ENCODE measurements around the gene PCLO. TPM values are rescaled to one million over a fixed set of nuclear protein-coding genes. Genes with fewer than 3 reads are reported as not detected.
"Not testable (repeated sequence)": the region's sequence is repeated elsewhere in the genome, so short reads cannot be mapped to it uniquely, and the experiment has no call there.

Gene PCLO
- total RNA-seq, 1 donor, result 0.36 TPM

GRCh38 chr7:83105063-83105462 lies 57.6 kb downstream of the PCLO start:
- no peaks in the 10 kb centered on the region for H3K4me1 ChIP-seq (ENCODE audit: insufficient read depth, low read length)
- no peaks in the 10 kb centered on the region for H3K79me2 ChIP-seq (ENCODE audit: insufficient read depth, low read length)
- no peaks in the 10 kb centered on the region for H3K36me3 ChIP-seq (ENCODE audit: insufficient read depth, low read length)
- no peaks in the 10 kb centered on the region for H4K20me1 ChIP-seq (ENCODE audit: insufficient read depth, low read length)
- H3K4me3 ChIP-seq (ENCODE audit: insufficient read depth, low read length), result no peak overlapping the region
- H3K4me2 ChIP-seq (ENCODE audit: insufficient read depth, low read length), result no peak overlapping the region
- no peak for TF ChIP-seq CTCF (IDR thresholded peaks at IDR 0.05; ENCODE audit: extremely low read depth, low read depth, low read length)
- no peaks in the 10 kb centered on the region for H3K27me3 ChIP-seq (ENCODE audit: insufficient read depth, low read length)
- no peak overlapping the region for H3K27ac ChIP-seq (ENCODE audit: low read depth, low read length)
- DNase-seq (ENCODE audit: insufficient read length, low spot score, missing footprints), result no peak
- H2AFZ ChIP-seq (ENCODE audit: low read length), result no peak overlapping the region
- no peaks in the 10 kb centered on the region for H3K9me3 ChIP-seq (ENCODE audit: low read depth, low read length)

GRCh38 chr7:83101530-83101929 lies 61.2 kb downstream of the PCLO start:
- H3K36me3 ChIP-seq (ENCODE audit: insufficient read depth, low read length), result no peaks in the 10 kb centered on the region
- no peaks in the 10 kb centered on the region for H3K79me2 ChIP-seq (ENCODE audit: insufficient read depth, low read length)
- no peaks in the 10 kb centered on the region for H3K27me3 ChIP-seq (ENCODE audit: insufficient read depth, low read length)
- H4K20me1 ChIP-seq (ENCODE audit: insufficient read depth, low read length), result no peaks in the 10 kb centered on the region
- no peak overlapping the region for H3K4me2 ChIP-seq (ENCODE audit: insufficient read depth, low read length)
- H2AFZ ChIP-seq (ENCODE audit: low read length), result no peak overlapping the region
- TF ChIP-seq CTCF (IDR thresholded peaks at IDR 0.05; ENCODE audit: extremely low read depth, low read depth, low read length), result no peak
- H3K4me1 ChIP-seq (ENCODE audit: insufficient read depth, low read length), result no peaks in the 10 kb centered on the region
- DNase-seq (ENCODE audit: insufficient read length, low spot score, missing footprints), result no peak
- no peak overlapping the region for H3K27ac ChIP-seq (ENCODE audit: low read depth, low read length)
- no peaks in the 10 kb centered on the region for H3K9me3 ChIP-seq (ENCODE audit: low read depth, low read length)
- no peak overlapping the region for H3K4me3 ChIP-seq (ENCODE audit: insufficient read depth, low read length)

- no peaks in the 10 kb centered on the region for H4K20me1 ChIP-seq (ENCODE audit: insufficient read depth, low read length)
- no peaks in the 10 kb centered on the region for H3K9me3 ChIP-seq (ENCODE audit: low read depth, low read length)
- no peak overlapping the region for H2AFZ ChIP-seq (ENCODE audit: low read length)
- no peaks in the 10 kb centered on the region for H3K27me3 ChIP-seq (ENCODE audit: insufficient read depth, low read length)
- H3K36me3 ChIP-seq (ENCODE audit: insufficient read depth, low read length), result no peaks in the 10 kb centered on the region
- H3K79me2 ChIP-seq (ENCODE audit: insufficient read depth, low read length), result no peaks in the 10 kb centered on the region
- no peaks in the 10 kb centered on the region for H3K4me1 ChIP-seq (ENCODE audit: insufficient read depth, low read length)
- TF ChIP-seq CTCF (IDR thresholded peaks at IDR 0.05; ENCODE audit: extremely low read depth, low read depth, low read length), result no peak
- no peak for DNase-seq (ENCODE audit: insufficient read length, low spot score, missing footprints)
- no peak overlapping the region for H3K4me2 ChIP-seq (ENCODE audit: insufficient read depth, low read length)
- no peak overlapping the region for H3K27ac ChIP-seq (ENCODE audit: low read depth, low read length)
- no peak overlapping the region for H3K4me3 ChIP-seq (ENCODE audit: insufficient read depth, low read length)
Observed at GRCh38 chr7:83096065-83096580, 66.6 kb downstream of the PCLO start.

- DNase-seq (ENCODE audit: insufficient read length, low spot score, missing footprints), result no peak
- no peak overlapping the region for H2AFZ ChIP-seq (ENCODE audit: low read length)
- no peak overlapping the region for H3K4me3 ChIP-seq (ENCODE audit: insufficient read depth, low read length)
- H3K9me3 ChIP-seq (ENCODE audit: low read depth, low read length), result no peaks in the 10 kb centered on the region
- H3K79me2 ChIP-seq (ENCODE audit: insufficient read depth, low read length), result no peaks in the 10 kb centered on the region
- H3K4me2 ChIP-seq (ENCODE audit: insufficient read depth, low read length), result no peak overlapping the region
- H3K36me3 ChIP-seq (ENCODE audit: insufficient read depth, low read length), result no peaks in the 10 kb centered on the region
- no peaks in the 10 kb centered on the region for H4K20me1 ChIP-seq (ENCODE audit: insufficient read depth, low read length)
- H3K27ac ChIP-seq (ENCODE audit: low read depth, low read length), result no peak overlapping the region
- no peaks in the 10 kb centered on the region for H3K4me1 ChIP-seq (ENCODE audit: insufficient read depth, low read length)
- H3K27me3 ChIP-seq (ENCODE audit: insufficient read depth, low read length), result no peaks in the 10 kb centered on the region
- no peak for TF ChIP-seq CTCF (IDR thresholded peaks at IDR 0.05; ENCODE audit: extremely low read depth, low read depth, low read length)
Observed at GRCh38 chr7:83085299-83085698, 77.4 kb downstream of the PCLO start.

GRCh38 chr7:83079879-83080278 lies 82.8 kb downstream of the PCLO start:
- H3K36me3 ChIP-seq (ENCODE audit: insufficient read depth, low read length); H3K79me2 ChIP-seq (ENCODE audit: insufficient read depth, low read length); H3K9me3 ChIP-seq (ENCODE audit: low read depth, low read length); H3K4me3 ChIP-seq (ENCODE audit: insufficient read depth, low read length); H2AFZ ChIP-seq (ENCODE audit: low read length); H3K4me2 ChIP-seq (ENCODE audit: insufficient read depth, low read length); H3K27me3 ChIP-seq (ENCODE audit: insufficient read depth, low read length); DNase-seq (ENCODE audit: insufficient read length, low spot score, missing footprints); H4K20me1 ChIP-seq (ENCODE audit: insufficient read depth, low read length); H3K27ac ChIP-seq (ENCODE audit: low read depth, low read length); H3K4me1 ChIP-seq (ENCODE audit: insufficient read depth, low read length): not testable (repeated sequence)

Measured in osteoblast (primary cell).